ENCODE measurements around the gene GPSM3.
A peak's percentile ranks its signal among the peaks of the same experiment; 100 is the strongest.
"Not testable (repeated sequence)": the region's sequence is repeated elsewhere in the genome, so short reads cannot be mapped to it uniquely, and the experiment has no call there.

Gene GPSM3

GRCh38 chr6:32195652-32195901 lies 3.1 kb upstream of the GPSM3 start:
- Histone ChIP-seq H2BK15ac (replicated peaks; ENCODE audit: low read depth) (no peak overlapping the region), H3K4me2 (ENCODE audit: low read length) (no peak overlapping the region), H3K4ac (ENCODE audit: low read depth, low read length) (no peak overlapping the region), H2AK5ac (ENCODE audit: low read length) (no peak overlapping the region), H2BK120ac (ENCODE audit: low read depth, low read length) (no peak overlapping the region), H3K18ac (ENCODE audit: low read length) (no peak overlapping the region), H3K4me1 (ENCODE audit: control insufficient read depth, low read depth, low read length) (peaks cover 22% of the 10 kb centered on the region), H3K79me2 (ENCODE audit: control insufficient read depth, insufficient read depth, low read length) (no peaks in the 10 kb centered on the region), H3K9ac (ENCODE audit: low read length) (no peak overlapping the region), H3K23ac (ENCODE audit: low read length) (no peak overlapping the region), H3K27me3 (ENCODE audit: insufficient read depth, low read length, poor library complexity) (no peaks in the 10 kb centered on the region), H3K36me3 (ENCODE audit: control insufficient read depth, insufficient read depth, low read length) (no peaks in the 10 kb centered on the region), H3K27ac (ENCODE audit: low read depth, low read length) (peak overlapping the region; percentile 95), H4K5ac (ENCODE audit: low read length) (no peak overlapping the region), H4K8ac (ENCODE audit: low read depth, low read length) (no peak overlapping the region), H3K4me3 (ENCODE audit: low read length) (no peak overlapping the region), H2BK5ac (ENCODE audit: low read length) (no peak overlapping the region), H3K79me1 (ENCODE audit: low read length) (peaks cover 2% of the 10 kb centered on the region), H3K56ac (ENCODE audit: low read length) (no peak overlapping the region)
- peak; percentile 100 for DNase-seq
- WGBS (ENCODE audit: extremely low coverage, insufficient coverage, low lambda C conversion rate), result no CpG with 5 or more reads among the region's 25 CpGs

DNA sequence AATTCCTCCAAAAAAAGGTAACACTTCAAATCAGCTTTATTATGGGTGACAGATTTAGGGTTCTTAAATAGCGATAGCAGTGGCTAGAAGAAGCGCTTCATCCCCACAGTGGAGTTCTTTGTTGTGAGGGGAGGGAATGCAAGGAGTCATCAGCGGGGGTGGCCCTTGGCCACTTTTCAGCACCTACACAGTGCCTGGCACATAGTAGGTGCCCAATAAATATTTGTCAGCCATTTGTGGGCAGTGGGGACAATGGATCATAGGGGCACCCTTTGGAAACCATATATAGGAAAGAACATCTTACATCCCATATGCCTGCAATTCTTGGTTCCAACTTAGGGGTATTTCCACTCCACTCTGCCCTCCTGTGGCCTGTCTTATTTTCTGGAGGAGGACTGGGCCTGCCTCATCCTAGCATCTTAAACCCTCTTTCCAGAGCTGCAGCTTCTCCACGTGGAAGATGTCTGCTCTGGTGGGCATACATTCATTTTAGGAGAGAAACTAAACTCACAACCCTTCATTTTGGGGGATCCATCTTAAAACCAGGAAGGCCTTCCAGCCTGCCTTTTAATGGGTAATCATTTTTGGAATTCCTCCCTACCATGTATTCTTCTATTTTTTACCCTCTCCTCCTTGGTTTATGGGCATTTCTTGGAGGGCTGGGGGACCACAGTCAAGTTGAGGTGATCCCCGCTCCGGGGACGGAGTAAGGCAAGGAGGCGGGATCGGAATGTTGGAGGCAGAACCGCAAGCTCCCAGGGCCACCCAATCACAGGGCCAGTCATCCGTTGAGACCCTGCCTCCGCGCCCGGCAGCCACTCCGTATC lies 2.6 kb upstream of the GPSM3 start:
- Histone ChIP-seq H3K56ac (ENCODE audit: low read length) (peak overlapping the region; percentile 84), H3K27ac (ENCODE audit: low read depth, low read length) (peak overlapping the region; percentile 82), H3K79me2 (ENCODE audit: control insufficient read depth, insufficient read depth, low read length) (no peaks in the 10 kb centered on the region), H2BK15ac (replicated peaks; ENCODE audit: low read depth) (no peak overlapping the region), H2BK120ac (ENCODE audit: low read depth, low read length) (no peak overlapping the region), H3K9ac (ENCODE audit: low read length) (peak overlapping the region; percentile 89), H3K4me1 (ENCODE audit: control insufficient read depth, low read depth, low read length) (peaks cover 22% of the 10 kb centered on the region), H4K8ac (ENCODE audit: low read depth, low read length) (peak overlapping the region; percentile 68), H2BK5ac (ENCODE audit: low read length) (peak overlapping the region; percentile 87), H3K79me1 (ENCODE audit: low read length) (peaks cover 2% of the 10 kb centered on the region), H3K4me3 (ENCODE audit: low read length) (peak overlapping the region; percentile 23), H3K27me3 (ENCODE audit: insufficient read depth, low read length, poor library complexity) (no peaks in the 10 kb centered on the region), H3K4me2 (ENCODE audit: low read length) (peak overlapping the region; percentile 85), H3K36me3 (ENCODE audit: control insufficient read depth, insufficient read depth, low read length) (no peaks in the 10 kb centered on the region), H3K4ac (ENCODE audit: low read depth, low read length) (no peak overlapping the region), H4K5ac (ENCODE audit: low read length) (peak overlapping the region; percentile 98), H2AK5ac (ENCODE audit: low read length) (peak overlapping the region; percentile 82), H3K18ac (ENCODE audit: low read length) (peak overlapping the region; percentile 76), H3K23ac (ENCODE audit: low read length) (no peak overlapping the region)
- WGBS (ENCODE audit: extremely low coverage, insufficient coverage, low lambda C conversion rate), result no CpG with 5 or more reads among the region's 15 CpGs
- DNase-seq, result peak; percentile 78

GRCh38 chr6:32194388-32194787 lies 1.9 kb upstream of the GPSM3 start:
- H3K9ac ChIP-seq (ENCODE audit: low read length), result no peak overlapping the region
- H2BK15ac ChIP-seq (replicated peaks; ENCODE audit: low read depth), result no peak overlapping the region
- H3K79me1 ChIP-seq (ENCODE audit: low read length), result peaks cover 2% of the 10 kb centered on the region
- H2BK5ac ChIP-seq (ENCODE audit: low read length), result no peak overlapping the region
- H3K4ac ChIP-seq (ENCODE audit: low read depth, low read length), result no peak overlapping the region
- H3K4me1 ChIP-seq (ENCODE audit: control insufficient read depth, low read depth, low read length), result peaks cover 22% of the 10 kb centered on the region
- H3K79me2 ChIP-seq (ENCODE audit: control insufficient read depth, insufficient read depth, low read length), result peaks cover under 1% of the 10 kb centered on the region
- peak overlapping the region; percentile 30 for H3K56ac ChIP-seq (ENCODE audit: low read length)
- no peak overlapping the region for H3K23ac ChIP-seq (ENCODE audit: low read length)
- DNase-seq, result no peak
- H2AK5ac ChIP-seq (ENCODE audit: low read length), result peak overlapping the region; percentile 27
- H3K18ac ChIP-seq (ENCODE audit: low read length), result no peak overlapping the region
- H3K36me3 ChIP-seq (ENCODE audit: control insufficient read depth, insufficient read depth, low read length), result no peaks in the 10 kb centered on the region
- no peaks in the 10 kb centered on the region for H3K27me3 ChIP-seq (ENCODE audit: insufficient read depth, low read length, poor library complexity)
- H2BK120ac ChIP-seq (ENCODE audit: low read depth, low read length), result no peak overlapping the region
- H3K4me3 ChIP-seq (ENCODE audit: low read length), result no peak overlapping the region
- WGBS (ENCODE audit: extremely low coverage, insufficient coverage, low lambda C conversion rate), result no CpG with 5 or more reads among the region's 4 CpGs
- no peak overlapping the region for H3K4me2 ChIP-seq (ENCODE audit: low read length)
- no peak overlapping the region for H4K8ac ChIP-seq (ENCODE audit: low read depth, low read length)
- H4K5ac ChIP-seq (ENCODE audit: low read length), result no peak overlapping the region
- H3K27ac ChIP-seq (ENCODE audit: low read depth, low read length), result no peak overlapping the region

DNA sequence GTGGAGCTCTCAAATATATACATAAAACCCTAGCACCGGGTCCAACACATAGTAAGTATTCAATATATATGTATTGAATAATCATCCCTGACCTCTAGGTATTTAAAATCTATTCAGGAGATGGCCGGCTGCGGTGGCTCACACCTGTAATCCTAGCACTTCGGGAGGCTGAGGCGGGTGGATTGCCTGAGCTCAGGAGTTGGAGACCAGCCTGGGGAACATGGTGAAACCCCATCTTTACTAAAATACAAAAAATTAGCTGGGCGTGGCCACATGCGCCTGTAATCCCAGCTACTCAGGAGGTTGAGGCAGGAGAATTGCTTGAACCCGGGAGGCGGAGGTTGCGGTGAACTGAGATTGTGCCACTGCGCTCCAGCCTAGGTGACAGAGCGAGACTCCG lies 653 bp upstream of the GPSM3 start:
- not testable (repeated sequence) for H3K23ac ChIP-seq (ENCODE audit: low read length); H2BK15ac ChIP-seq (replicated peaks; ENCODE audit: low read depth); H2BK120ac ChIP-seq (ENCODE audit: low read depth, low read length); H4K8ac ChIP-seq (ENCODE audit: low read depth, low read length); H2AK5ac ChIP-seq (ENCODE audit: low read length); H3K79me1 ChIP-seq (ENCODE audit: low read length); H4K5ac ChIP-seq (ENCODE audit: low read length); H3K4me2 ChIP-seq (ENCODE audit: low read length); H3K27ac ChIP-seq (ENCODE audit: low read depth, low read length); DNase-seq; H3K9ac ChIP-seq (ENCODE audit: low read length); H3K27me3 ChIP-seq (ENCODE audit: insufficient read depth, low read length, poor library complexity); H3K4me3 ChIP-seq (ENCODE audit: low read length); H2BK5ac ChIP-seq (ENCODE audit: low read length); H3K36me3 ChIP-seq (ENCODE audit: control insufficient read depth, insufficient read depth, low read length)
- Histone ChIP-seq H3K56ac (ENCODE audit: low read length) (peak overlapping the region; percentile 84), H3K18ac (ENCODE audit: low read length) (peak overlapping the region; percentile 72), H3K79me2 (ENCODE audit: control insufficient read depth, insufficient read depth, low read length) (peaks cover 12% of the 10 kb centered on the region), H3K4me1 (ENCODE audit: control insufficient read depth, low read depth, low read length) (peaks cover 22% of the 10 kb centered on the region), H3K4ac (ENCODE audit: low read depth, low read length) (peak overlapping the region; percentile 23)
- no CpG with 5 or more reads among the region's 13 CpGs for WGBS (ENCODE audit: extremely low coverage, insufficient coverage, low lambda C conversion rate)

DNA sequence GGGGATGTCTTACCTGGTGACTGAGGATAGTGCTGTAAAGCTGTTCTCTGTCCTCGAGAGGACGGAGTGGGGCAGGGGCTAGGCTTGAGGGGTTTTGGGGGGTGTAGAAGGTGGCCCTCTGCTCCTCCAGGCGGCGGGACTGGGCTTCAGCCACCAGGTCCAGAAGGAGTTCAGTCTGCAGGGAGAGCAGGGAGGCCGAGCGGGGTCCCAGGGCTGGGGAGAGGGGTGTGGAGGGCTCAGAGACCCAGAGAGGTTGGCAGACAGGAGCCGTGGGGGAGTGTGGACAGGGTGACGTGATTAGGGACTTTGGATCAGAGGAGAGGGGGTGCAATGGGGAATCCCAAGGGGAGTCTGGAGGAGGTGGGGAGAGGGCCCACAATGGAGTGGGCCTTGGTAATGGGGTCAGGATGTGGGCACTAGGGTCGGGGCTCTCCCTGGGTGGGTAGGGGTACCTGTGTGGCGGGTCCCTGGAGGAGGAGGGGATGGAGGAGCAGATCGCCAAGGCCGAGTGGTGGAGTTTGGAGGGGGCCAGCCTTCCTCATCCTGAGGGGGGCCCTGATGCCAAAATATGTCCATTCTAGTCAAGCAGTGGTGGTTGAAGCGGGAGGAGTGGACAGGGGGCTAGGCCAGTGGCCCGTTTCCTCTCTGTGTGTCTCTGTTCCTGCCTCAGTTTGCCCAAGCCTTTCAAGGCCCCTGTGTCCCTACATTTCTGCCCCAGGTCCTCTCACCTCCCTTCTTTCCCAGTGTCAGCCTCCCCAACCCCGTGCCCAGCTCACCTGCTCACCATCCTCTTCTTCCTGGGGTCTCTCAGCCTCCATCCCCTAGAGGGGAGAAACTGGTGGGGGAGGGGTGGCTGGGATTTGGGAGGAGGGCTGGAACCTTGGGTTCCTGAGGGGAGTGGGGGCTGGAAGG lies 491 bp downstream of the GPSM3 start:
- peak overlapping the region; percentile 31 for H2BK120ac ChIP-seq (ENCODE audit: low read depth, low read length)
- H3K4ac ChIP-seq (ENCODE audit: low read depth, low read length), result peak overlapping the region; percentile 23
- peaks cover 20% of the 10 kb centered on the region for H3K4me1 ChIP-seq (ENCODE audit: control insufficient read depth, low read depth, low read length)
- H3K27me3 ChIP-seq (ENCODE audit: insufficient read depth, low read length, poor library complexity), result no peaks in the 10 kb centered on the region
- no peak overlapping the region for H4K5ac ChIP-seq (ENCODE audit: low read length)
- no peak overlapping the region for H2BK15ac ChIP-seq (replicated peaks; ENCODE audit: low read depth)
- H3K4me2 ChIP-seq (ENCODE audit: low read length), result no peak overlapping the region
- H3K4me3 ChIP-seq (ENCODE audit: low read length), result no peak overlapping the region
- no CpG with 5 or more reads among the region's 15 CpGs for WGBS (ENCODE audit: extremely low coverage, insufficient coverage, low lambda C conversion rate)
- peaks cover 12% of the 10 kb centered on the region for H3K79me1 ChIP-seq (ENCODE audit: low read length)
- no peak overlapping the region for H3K23ac ChIP-seq (ENCODE audit: low read length)
- peak overlapping the region; percentile 32 for H3K9ac ChIP-seq (ENCODE audit: low read length)
- H3K27ac ChIP-seq (ENCODE audit: low read depth, low read length), result no peak overlapping the region
- H4K8ac ChIP-seq (ENCODE audit: low read depth, low read length), result peak overlapping the region; percentile 98
- peak overlapping the region; percentile 72 for H3K18ac ChIP-seq (ENCODE audit: low read length)
- H3K36me3 ChIP-seq (ENCODE audit: control insufficient read depth, insufficient read depth, low read length), result peaks cover 4% of the 10 kb centered on the region
- DNase-seq, result no peak
- peak overlapping the region; percentile 95 for H2AK5ac ChIP-seq (ENCODE audit: low read length)
- peaks cover 13% of the 10 kb centered on the region for H3K79me2 ChIP-seq (ENCODE audit: control insufficient read depth, insufficient read depth, low read length)
- peak overlapping the region; percentile 47 for H2BK5ac ChIP-seq (ENCODE audit: low read length)
- peak overlapping the region; percentile 84 for H3K56ac ChIP-seq (ENCODE audit: low read length)

All from mesendoderm (in vitro differentiated cells).